Left lung (tissue), 10 donors: Measurements from ENCODE around the gene FHOD3. TPM values are rescaled to one million over a fixed set of nuclear protein-coding genes. Genes with fewer than 3 reads are reported as not detected.
"Not testable (repeated sequence)": the region's sequence is repeated elsewhere in the genome, so short reads cannot be mapped to it uniquely, and the experiment has no call there.

Source experiments
- ATAC-seq: fragments of 200-7000 bp; cut with Tn5 transposase; one replicate; pipeline ENCODE4 v1.9.1; 2020; ENCODE audit warnings: moderate library complexity
- DNase-seq, 4 donors: peaks; one replicate each; pipeline ENCODE4 v3.0.0-alpha.2; 2013 to 2020
- H3K27ac ChIP-seq, 2 donors: fragments of 200-600 bp; sonication (generic) in 1 of 2; one replicate each; pipeline versions ENCODE4 v1.5.0 to v1.8.0; 2020 to 2021
- H3K27me3 ChIP-seq, 2 donors: fragments of 200-600 bp; sonication (generic) in 1 of 2; one replicate each; pipeline versions ENCODE4 v1.5.0 to v1.8.0; 2020 to 2021
- H3K36me3 ChIP-seq, 2 donors: fragments of 200-600 bp; sonication (generic) in 1 of 2; one replicate each; pipeline versions ENCODE4 v1.5.0 to v1.8.0; 2020 to 2021
- H3K4me1 ChIP-seq, 2 donors: fragments of 200-600 bp; one replicate each; pipeline ENCODE4 v1.8.0; 2021
- H3K4me3 ChIP-seq, 2 donors: fragments of 200-600 bp; sonication (generic) in 1 of 2; one replicate each; pipeline versions ENCODE4 v1.5.0 to v1.8.0; 2020 to 2021; ENCODE audit warnings: mild to moderate bottlenecking in 1 of 2
- H3K9me3 ChIP-seq, 2 donors: fragments of 200-600 bp; sonication (generic) in 1 of 2; one replicate each; pipeline versions ENCODE4 v1.5.0 to v1.8.0; 2020 to 2021
- CTCF ChIP-seq, 2 donors: fragments of 200-600 bp; sonication (generic) in 1 of 2; IDR thresholded peaks; one replicate each; pipeline versions ENCODE4 v1.5.0 to v1.8.0; 2021; ENCODE audit warnings: antibody characterized with exemption in 2 of 2
- intact Hi-C, 2 donors: fragments of 100-400 bp; cut with DNase I; formaldehyde crosslinking; loops; one replicate each; pipeline versions ENCODE4 v1.11.2 to v1.14.2; 2022
- polyA plus RNA-seq, 6 donors: library from polyadenylated mRNA; unstranded; fragments of 120-200 nt; gene quantifications; one replicate each; pipeline ENCODE4 v1.2.1, GENCODE V29; 2013; ENCODE audit not compliant: insufficient read length in 6 of 6
- total RNA-seq, 2 donors: library from RNA; stranded (reverse); fragmentation: NEBNext Ultra II Directional; extraction: Animal tissue kit (Norgen Biotek cat#: 25700); gene quantifications; one replicate each; pipeline ENCODE4 v1.2.1, GENCODE V29; 2021
- donor health status: DM: no; HTN: yes; CAD: no.
- donor health status: DM: no; HTN: no; CAD: no.

Gene FHOD3
- total and polyA plus RNA-seq, 8 donors = 0.55 to 2.9 (median 1.5) TPM

- no peak overlapping the region for H3K4me3 ChIP-seq
- intact Hi-C loops = no loop called here
- H3K27ac ChIP-seq = no peak overlapping the region
- ATAC-seq (no peak), DNase-seq (no peak)
- no peak for TF ChIP-seq CTCF (IDR thresholded peaks at IDR 0.05)
- no peaks in the 10 kb centered on the region for H3K27me3 ChIP-seq
- H3K9me3 ChIP-seq = no peaks in the 10 kb centered on the region
- no peaks in the 10 kb centered on the region for H3K4me1 ChIP-seq
- no peaks in the 10 kb centered on the region for H3K36me3 ChIP-seq
Measured at GRCh38 chr18:36459203-36459602, 161.7 kb downstream of the FHOD3 start.

GRCh38 chr18:36459786-36460185 lies 162.3 kb downstream of the FHOD3 start:
- ATAC-seq = no peak
- Histone ChIP-seq H3K27ac (no peak overlapping the region), H3K36me3 (no peaks in the 10 kb centered on the region), H3K4me3 (no peak overlapping the region), H3K4me1 (no peaks in the 10 kb centered on the region), H3K9me3 (no peaks in the 10 kb centered on the region), H3K27me3 (no peaks in the 10 kb centered on the region)
- TF ChIP-seq CTCF (IDR thresholded peaks at IDR 0.05) = no peak
- DNase-seq = no peak
- intact Hi-C loops = no loop called here

GRCh38 chr18:36460324-36460850 lies 162.9 kb downstream of the FHOD3 start:
- intact Hi-C loops = no loop called here
- no peak overlapping the region for H3K27ac ChIP-seq
- H3K4me3 ChIP-seq = no peak overlapping the region
- no peak for TF ChIP-seq CTCF (IDR thresholded peaks at IDR 0.05)
- H3K27me3 ChIP-seq = no peaks in the 10 kb centered on the region
- ATAC-seq (no peak), DNase-seq (no peak)
- no peaks in the 10 kb centered on the region for H3K36me3 ChIP-seq
- no peaks in the 10 kb centered on the region for H3K9me3 ChIP-seq
- H3K4me1 ChIP-seq = no peaks in the 10 kb centered on the region

- no peaks in the 10 kb centered on the region for H3K27me3 ChIP-seq
- intact Hi-C loops = no loop called here
- DNase-seq (no peak), ATAC-seq (no peak)
- no peak for TF ChIP-seq CTCF (IDR thresholded peaks at IDR 0.05)
- H3K36me3 ChIP-seq = no peaks in the 10 kb centered on the region
- H3K9me3 ChIP-seq = no peaks in the 10 kb centered on the region
- no peak overlapping the region for H3K4me3 ChIP-seq
- H3K27ac ChIP-seq = no peak overlapping the region
- H3K4me1 ChIP-seq = no peaks in the 10 kb centered on the region
Measured at GRCh38 chr18:36460854-36461253, 163.3 kb downstream of the FHOD3 start.

GRCh38 chr18:36461551-36461987 lies 164.1 kb downstream of the FHOD3 start:
- TF ChIP-seq CTCF (IDR thresholded peaks at IDR 0.05) = no peak
- no peak for DNase-seq
- Histone ChIP-seq H3K4me1 (no peaks in the 10 kb centered on the region), H3K27me3 (no peaks in the 10 kb centered on the region), H3K36me3 (no peaks in the 10 kb centered on the region), H3K4me3 (no peak overlapping the region), H3K27ac (no peak overlapping the region), H3K9me3 (no peaks in the 10 kb centered on the region)
- ATAC-seq = no peak
- intact Hi-C loops = no loop called here

GRCh38 chr18:36463516-36463915 lies 166.0 kb downstream of the FHOD3 start:
- H3K27ac ChIP-seq, H3K4me1 ChIP-seq, DNase-seq, H3K4me3 ChIP-seq, intact Hi-C loops, ATAC-seq, H3K9me3 ChIP-seq, H3K36me3 ChIP-seq, H3K27me3 ChIP-seq: not testable (repeated sequence)
